CD4-positive, alpha-beta memory T cell (primary cell): Measurements from ENCODE around the gene CALHM3. TPM values are rescaled to one million over a fixed set of nuclear protein-coding genes. Genes with fewer than 3 reads are reported as not detected.

Source experiments
- CTCF ChIA-PET: fragments of 350-600 bp; sonication (Branson Sonifier 250); formaldehyde crosslinking; loops from one replicate; lab custom pipeline; 2021; ENCODE audit warnings: inconsistent platforms; ENCODE audit not compliant: partially characterized antibody; lab: Charles Lee
- POLR2A ChIA-PET: fragments of 350-600 bp; sonication (Branson Sonifier 250); formaldehyde crosslinking; loops from one replicate; lab custom pipeline; 2021; ENCODE audit not compliant: partially characterized antibody; lab: Charles Lee
- DNase-seq, 5 donors: peaks; one replicate each; pipeline versions ENCODE4 v3.0.0 to v3.0.0-alpha.2; 2020 to 2022; ENCODE audit warnings: mixed read lengths in 1 of 5
- H3K27ac ChIP-seq: one replicate; pipeline ENCODE4 v1.7.0; 2013; ENCODE audit warnings: low read depth, low read length
- H3K27me3 ChIP-seq: 2 replicates; pipeline ENCODE4 v1.7.0; 2013; ENCODE audit warnings: mild to moderate bottlenecking, low read length, moderate library complexity; ENCODE audit not compliant: insufficient read depth
- H3K36me3 ChIP-seq: 2 replicates; pipeline ENCODE4 v1.7.0; 2013; ENCODE audit warnings: mild to moderate bottlenecking, low read length, moderate library complexity; ENCODE audit not compliant: insufficient read depth
- H3K4me1 ChIP-seq: 2 replicates; pipeline ENCODE4 v1.7.0; 2013; ENCODE audit warnings: mild to moderate bottlenecking, low read length, moderate library complexity; ENCODE audit not compliant: insufficient read depth
- H3K4me3 ChIP-seq, 2 donors: one replicate each; pipeline ENCODE4 v1.7.0; 2013; ENCODE audit warnings: low read length in 2 of 2, mild to moderate bottlenecking in 1 of 2
- H3K9me3 ChIP-seq, 2 donors: one replicate each; pipeline ENCODE4 v1.7.0; 2013; ENCODE audit warnings: low read length in 2 of 2, control low read depth in 1 of 2; ENCODE audit not compliant: control insufficient read depth in 1 of 2
- H3K27ac Mint-ChIP-seq, 7 donors: one replicate each; pipeline ENCODE4 v1.8.0; 2020 to 2021; ENCODE audit warnings: mixed read lengths in 7 of 7, mild to moderate bottlenecking in 6 of 7, inconsistent platforms in 3 of 7, moderate library complexity in 3 of 7
- H3K27me3 Mint-ChIP-seq, 2 donors: one replicate each; pipeline ENCODE4 v1.8.0; 2020 to 2021; ENCODE audit warnings: mixed read lengths in 2 of 2
- H3K36me3 Mint-ChIP-seq, 2 donors: one replicate each; pipeline ENCODE4 v1.8.0; 2020 to 2021; ENCODE audit warnings: mixed read lengths in 2 of 2, inconsistent platforms in 1 of 2, mild to moderate bottlenecking in 1 of 2
- H3K4me1 Mint-ChIP-seq, 4 donors: one replicate each; pipeline ENCODE4 v1.8.0; 2020 to 2021; ENCODE audit warnings: mixed read lengths in 4 of 4, mild to moderate bottlenecking in 1 of 4
- H3K4me3 Mint-ChIP-seq, 8 donors: one replicate each; pipeline ENCODE4 v1.8.0; 2020 to 2021; ENCODE audit warnings: mixed read lengths in 8 of 8, mild to moderate bottlenecking in 7 of 8, moderate library complexity in 6 of 8, inconsistent platforms in 3 of 8
- H3K9me3 Mint-ChIP-seq, 8 donors: one replicate each; pipeline ENCODE4 v1.8.0; 2020 to 2021; ENCODE audit warnings: mixed read lengths in 8 of 8, mild to moderate bottlenecking in 5 of 8, inconsistent platforms in 3 of 8, moderate library complexity in 1 of 8
- intact Hi-C: fragments of 100-400 bp; cut with micrococcal nuclease; formaldehyde crosslinking; loops from one replicate; pipeline ENCODE4 v1.15.1; 2023
- polyA plus RNA-seq, 2 donors: library from polyadenylated mRNA; unstranded; fragments of 300-500 nt; fragmentation: Illumina TruSeq; gene quantifications; one replicate each; pipeline ENCODE4 v1.2.3, GENCODE V29; 2021
- total RNA-seq, 2 experiments: library from RNA; stranded (reverse); gene quantifications; one replicate each; pipeline ENCODE4 v1.2.3, GENCODE V29; 2021

CALHM3 gene
- total and polyA plus RNA-seq, 4 experiments from 2014 or later = not detected

GRCh38 chr10:103493916-103494877 is 15.2 kb upstream of the CALHM3 start:
- no peak overlapping the region for H3K27ac Mint-ChIP-seq
- Histone ChIP-seq H3K4me3 (peak overlapping the region in 1 of 2 donors; percentile 32), H3K9me3 (no peaks in the 10 kb centered on the region), H3K27me3 (peaks cover 19% of the 10 kb centered on the region), H3K27ac (no peak overlapping the region), H3K4me1 (peaks cover 21% of the 10 kb centered on the region), H3K36me3 (no peaks in the 10 kb centered on the region)
- H3K36me3 Mint-ChIP-seq = no peaks in the 10 kb centered on the region
- peaks cover 6 to 36% (median 20%) of the 10 kb centered on the region in 4 donors for H3K4me1 Mint-ChIP-seq
- H3K4me3 Mint-ChIP-seq = peak overlapping the region; percentile 61 to 80 (median 76)
- intact Hi-C loops = no loop called here
- DNase-seq = peak in 4 of 5 donors; percentile 16 to 48 (median 30)
- H3K9me3 Mint-ChIP-seq = peaks cover 0 to 1% (median 0%) of the 10 kb centered on the region in 8 donors
- CTCF ChIA-PET = interaction anchor here (1.8 to 2.5 kb wide), 3 partner anchors 9 to 77 kb away, joined by 6 to 13 read pairs (median 9); no protein-coding TSS in a partner anchor
- H3K27me3 Mint-ChIP-seq = peaks cover 22 to 27% of the 10 kb centered on the region in 2 donors
- POLR2A ChIA-PET = interaction anchor here (1.6 kb wide), 1 partner anchor 90 kb away, joined by 4 read pairs; no protein-coding TSS in a partner anchor

- H3K9me3 ChIP-seq = no peaks in the 10 kb centered on the region
- no peaks in the 10 kb centered on the region for H3K36me3 ChIP-seq
- peak within 1 kb of the TSS; percentile 81 to 91 (median 84) for H3K4me3 Mint-ChIP-seq
- ChIA-PET POLR2A (interaction anchor here (0.7 to 1.6 kb wide), 2 partner anchors 14 to 91 kb away, joined by 3 to 4 read pairs; no protein-coding TSS in a partner anchor), CTCF (interaction anchor here (1.8 to 2.5 kb wide), 3 partner anchors 10 to 160 kb away, joined by 5 to 13 read pairs (median 9); no protein-coding TSS in a partner anchor)
- H3K27me3 ChIP-seq = peaks cover 19% of the 10 kb centered on the region
- peak within 1 kb of the TSS in 1 of 2 donors; percentile 32 for H3K4me3 ChIP-seq
- H3K4me1 Mint-ChIP-seq = peaks cover 6 to 36% (median 20%) of the 10 kb centered on the region in 4 donors
- peaks cover 0 to 1% (median 0%) of the 10 kb centered on the region in 8 donors for H3K9me3 Mint-ChIP-seq
- H3K27ac ChIP-seq = no peak within 1 kb of the TSS
- intact Hi-C loops = no loop called here
- H3K4me1 ChIP-seq = peaks cover 21% of the 10 kb centered on the region
- H3K27ac Mint-ChIP-seq = peak within 1 kb of the TSS in 5 of 7 donors; percentile 21 to 78 (median 36)
- peaks cover 22 to 27% of the 10 kb centered on the region in 2 donors for H3K27me3 Mint-ChIP-seq
- no peaks in the 10 kb centered on the region for H3K36me3 Mint-ChIP-seq
- peak in 4 of 5 donors; percentile 26 to 59 (median 26) for DNase-seq
Measured at GRCh38 chr10:103493362-103493915, 14.4 kb upstream of the CALHM3 start, which contains the start of gene NEURL1. Gene NEURL1, plus strand, starts transcription at chr10:103493705. Its CDS starts 683 bp downstream, at chr10:103494388.

- no peaks in the 10 kb centered on the region for H3K36me3 Mint-ChIP-seq
Measured at GRCh38 chr10:103492655-103493261, 13.7 kb upstream of the CALHM3 start.

DNA sequence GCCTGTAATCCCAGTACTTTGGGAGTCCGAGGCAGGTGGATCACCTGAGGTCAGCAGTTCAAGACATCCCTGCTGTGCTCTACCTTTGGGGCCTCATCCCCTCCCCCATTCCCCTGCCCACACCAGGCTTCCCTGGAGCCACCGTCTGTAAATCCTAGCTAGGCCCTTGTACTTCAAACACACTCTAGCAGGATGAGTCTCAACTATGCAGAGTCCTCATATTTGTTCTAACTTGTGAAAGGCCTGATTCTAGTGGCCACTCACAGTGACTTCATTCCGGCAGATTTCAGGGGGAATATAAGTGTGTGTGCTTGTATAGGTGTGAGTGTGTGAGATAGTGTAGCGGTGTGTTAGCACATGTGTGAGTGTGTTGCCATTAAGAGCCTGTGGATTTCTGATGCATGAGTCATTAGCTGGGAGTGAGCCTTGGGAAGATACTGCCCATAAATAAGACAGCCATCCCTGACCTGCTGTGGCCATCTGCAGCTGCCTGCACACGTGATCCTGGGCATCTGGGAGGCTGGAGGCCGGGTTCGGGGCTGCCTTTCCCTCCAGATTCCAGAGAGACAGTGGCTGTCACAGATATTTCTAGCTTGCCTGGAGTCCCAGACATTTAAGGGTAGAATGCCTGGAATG is 12.8 kb upstream of the CALHM3 start:
- peaks cover 19 to 20% of the 10 kb centered on the region in 2 donors for H3K27me3 Mint-ChIP-seq
- Histone ChIP-seq H3K36me3 (no peaks in the 10 kb centered on the region), H3K4me1 (peaks cover 21% of the 10 kb centered on the region), H3K27ac (no peak overlapping the region), H3K9me3 (no peaks in the 10 kb centered on the region), H3K4me3 (no peak overlapping the region), H3K27me3 (peaks cover 19% of the 10 kb centered on the region)
- no peaks in the 10 kb centered on the region for H3K36me3 Mint-ChIP-seq
- no peaks in the 10 kb centered on the region for H3K9me3 Mint-ChIP-seq
- ChIA-PET POLR2A (no interaction called here), CTCF (interaction anchor here (1.1 to 2.7 kb wide), 6 partner anchors 8 to 656 kb away, joined by 4 to 13 read pairs (median 6); no protein-coding TSS in a partner anchor)
- H3K27ac Mint-ChIP-seq = peak overlapping the region in 1 of 7 donors; percentile 8
- no peak for DNase-seq
- peaks cover 6 to 36% (median 20%) of the 10 kb centered on the region in 4 donors for H3K4me1 Mint-ChIP-seq
- peak overlapping the region in 4 of 8 donors; percentile 1 to 91 (median 42) for H3K4me3 Mint-ChIP-seq
- intact Hi-C loops = no loop called here

More at GRCh38 chr10:103492655-103493261, 13.7 kb upstream of the CALHM3 start:
- H3K36me3 ChIP-seq = no peaks in the 10 kb centered on the region
- H3K27me3 ChIP-seq = peaks cover 19% of the 10 kb centered on the region
- peaks cover 21% of the 10 kb centered on the region for H3K4me1 ChIP-seq
- no peak overlapping the region for H3K27ac ChIP-seq
- no peak for DNase-seq
- Mint-ChIP-seq H3K27me3 (peaks cover 22 to 26% of the 10 kb centered on the region in 2 donors), H3K4me1 (peaks cover 6 to 36% (median 20%) of the 10 kb centered on the region in 4 donors), H3K4me3 (peak overlapping the region; percentile 81 to 91 (median 84)), H3K27ac (peak overlapping the region in 2 of 7 donors; percentile 21 to 46), H3K9me3 (peaks cover 0 to under 1% (median 0%) of the 10 kb centered on the region in 8 donors)
- peak overlapping the region in 1 of 2 donors; percentile 30 for H3K4me3 ChIP-seq
- ChIA-PET POLR2A (interaction anchor here (0.7 to 1.6 kb wide), 2 partner anchors 14 to 91 kb away, joined by 3 to 4 read pairs; no protein-coding TSS in a partner anchor), CTCF (interaction anchor here (1.1 to 2.5 kb wide), 5 partner anchors 9 to 657 kb away, joined by 4 to 13 read pairs (median 6); no protein-coding TSS in a partner anchor)
- intact Hi-C loops = no loop called here
- H3K9me3 ChIP-seq = no peaks in the 10 kb centered on the region

GRCh38 chr10:103490986-103491314 is 11.9 kb upstream of the CALHM3 start:
- Histone ChIP-seq H3K9me3 (no peaks in the 10 kb centered on the region), H3K36me3 (no peaks in the 10 kb centered on the region), H3K4me3 (no peak overlapping the region), H3K27me3 (peaks cover 19% of the 10 kb centered on the region), H3K4me1 (peaks cover 21% of the 10 kb centered on the region), H3K27ac (no peak overlapping the region)
- no peak for DNase-seq
- CTCF ChIA-PET = interaction anchor here (0.5 to 9.3 kb wide), 3 partner anchors 8 to 73 kb away, joined by 3 to 268 read pairs (median 7); no protein-coding TSS in a partner anchor
- peak overlapping the region in 3 of 7 donors; percentile 4 to 17 (median 8) for H3K27ac Mint-ChIP-seq
- peaks cover 18 to 20% of the 10 kb centered on the region in 2 donors for H3K27me3 Mint-ChIP-seq
- intact Hi-C loops = no loop called here
- peak overlapping the region in 1 of 8 donors; percentile 10 for H3K4me3 Mint-ChIP-seq
- POLR2A ChIA-PET = interaction anchor here (1.3 kb wide), 1 partner anchor 72 kb away, joined by 3 read pairs; no protein-coding TSS in a partner anchor
- no peaks in the 10 kb centered on the region for H3K9me3 Mint-ChIP-seq
- H3K36me3 Mint-ChIP-seq = no peaks in the 10 kb centered on the region
- peaks cover 6 to 36% (median 20%) of the 10 kb centered on the region in 4 donors for H3K4me1 Mint-ChIP-seq

GRCh38 chr10:103487410-103487708 is 8.3 kb upstream of the CALHM3 start:
- Histone ChIP-seq H3K4me1 (peaks cover 9% of the 10 kb centered on the region), H3K4me3 (no peak overlapping the region), H3K27me3 (no peaks in the 10 kb centered on the region), H3K36me3 (no peaks in the 10 kb centered on the region), H3K9me3 (no peaks in the 10 kb centered on the region), H3K27ac (no peak overlapping the region)
- Mint-ChIP-seq H3K4me1 (peaks cover 5 to 28% (median 10%) of the 10 kb centered on the region in 4 donors), H3K36me3 (no peaks in the 10 kb centered on the region), H3K27ac (no peak overlapping the region), H3K9me3 (no peaks in the 10 kb centered on the region), H3K27me3 (peaks cover 0 to 5% of the 10 kb centered on the region in 2 donors), H3K4me3 (no peak overlapping the region)
- no peak for DNase-seq
- ChIA-PET CTCF (interaction anchor here (1.2 to 9.3 kb wide), 2 partner anchors 34 to 70 kb away, joined by 3 to 268 read pairs; no protein-coding TSS in a partner anchor), POLR2A (interaction anchor here (2.5 kb wide), 1 partner anchor 70 kb away, joined by 13 read pairs; no protein-coding TSS in a partner anchor)
- intact Hi-C loops = loop anchor here (5.0 to 10.0 kb wide), 2 partner anchors 133 to 245 kb away; partner anchors contain the start of gene PCGF6
